Measurements from ENCODE around the gene PLEKHD1.

DNA sequence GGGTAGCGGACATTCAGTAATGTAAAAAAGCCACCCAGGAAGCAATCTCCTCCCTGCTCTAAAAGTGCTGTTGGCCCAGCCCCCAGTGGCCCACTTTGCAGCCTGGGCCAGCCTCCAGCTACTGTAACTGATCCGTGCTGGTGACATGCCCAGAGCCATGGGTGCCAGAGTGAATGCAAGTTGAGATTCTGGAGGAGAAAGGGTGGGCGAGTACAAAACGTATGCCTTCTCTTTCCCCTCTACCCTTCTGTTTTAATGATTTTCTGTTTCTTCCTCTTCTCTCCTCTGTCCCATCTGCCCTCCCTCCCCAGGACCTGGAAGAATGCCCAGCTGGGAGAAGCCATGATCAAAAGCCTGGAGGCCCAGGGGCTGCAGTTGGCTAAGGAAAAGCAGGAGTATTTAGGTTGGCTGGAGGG lies 16.9 kb downstream of the PLEKHD1 start:
- TF ChIP-seq, protein P1, sequence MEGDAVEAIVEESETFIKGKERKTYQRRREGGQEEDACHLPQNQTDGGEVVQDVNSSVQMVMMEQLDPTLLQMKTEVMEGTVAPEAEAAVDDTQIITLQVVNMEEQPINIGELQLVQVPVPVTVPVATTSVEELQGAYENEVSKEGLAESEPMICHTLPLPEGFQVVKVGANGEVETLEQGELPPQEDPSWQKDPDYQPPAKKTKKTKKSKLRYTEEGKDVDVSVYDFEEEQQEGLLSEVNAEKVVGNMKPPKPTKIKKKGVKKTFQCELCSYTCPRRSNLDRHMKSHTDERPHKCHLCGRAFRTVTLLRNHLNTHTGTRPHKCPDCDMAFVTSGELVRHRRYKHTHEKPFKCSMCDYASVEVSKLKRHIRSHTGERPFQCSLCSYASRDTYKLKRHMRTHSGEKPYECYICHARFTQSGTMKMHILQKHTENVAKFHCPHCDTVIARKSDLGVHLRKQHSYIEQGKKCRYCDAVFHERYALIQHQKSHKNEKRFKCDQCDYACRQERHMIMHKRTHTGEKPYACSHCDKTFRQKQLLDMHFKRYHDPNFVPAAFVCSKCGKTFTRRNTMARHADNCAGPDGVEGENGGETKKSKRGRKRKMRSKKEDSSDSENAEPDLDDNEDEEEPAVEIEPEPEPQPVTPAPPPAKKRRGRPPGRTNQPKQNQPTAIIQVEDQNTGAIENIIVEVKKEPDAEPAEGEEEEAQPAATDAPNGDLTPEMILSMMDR (IDR thresholded peaks at IDR 0.05) = no peak
- no peak for TF ChIP-seq POLR2A (IDR thresholded peaks at IDR 0.05)

All from transverse colon (tissue), 3 donors.